Measurements from ENCODE around the gene NME3.

DNA sequence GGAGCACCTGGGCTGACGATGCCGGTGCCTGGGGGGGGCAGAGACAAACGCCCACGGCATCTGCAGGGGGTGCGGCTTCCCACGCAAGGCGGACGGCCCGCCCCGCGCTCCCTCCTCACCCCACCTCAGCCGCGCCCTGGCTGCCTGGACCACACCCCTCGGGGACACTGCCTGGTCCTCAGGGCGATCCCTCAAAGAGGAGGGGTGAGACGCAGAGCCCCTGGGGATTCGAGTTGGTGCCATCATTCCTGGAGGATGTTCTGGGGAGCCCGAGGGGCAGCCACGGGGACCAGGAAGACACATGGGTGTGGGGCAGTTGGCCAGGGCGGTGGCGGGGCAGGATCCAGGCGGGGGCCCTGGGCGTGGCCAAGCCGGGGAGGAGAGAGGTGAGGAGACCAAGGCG lies 18.3 kb upstream of the NME3 start:
- TF ChIP-seq POLR2A (IDR thresholded peaks at IDR 0.05) (no peak), EP300 (IDR thresholded peaks at IDR 0.05) (no peak)
- TF ChIP-seq, protein P1, sequence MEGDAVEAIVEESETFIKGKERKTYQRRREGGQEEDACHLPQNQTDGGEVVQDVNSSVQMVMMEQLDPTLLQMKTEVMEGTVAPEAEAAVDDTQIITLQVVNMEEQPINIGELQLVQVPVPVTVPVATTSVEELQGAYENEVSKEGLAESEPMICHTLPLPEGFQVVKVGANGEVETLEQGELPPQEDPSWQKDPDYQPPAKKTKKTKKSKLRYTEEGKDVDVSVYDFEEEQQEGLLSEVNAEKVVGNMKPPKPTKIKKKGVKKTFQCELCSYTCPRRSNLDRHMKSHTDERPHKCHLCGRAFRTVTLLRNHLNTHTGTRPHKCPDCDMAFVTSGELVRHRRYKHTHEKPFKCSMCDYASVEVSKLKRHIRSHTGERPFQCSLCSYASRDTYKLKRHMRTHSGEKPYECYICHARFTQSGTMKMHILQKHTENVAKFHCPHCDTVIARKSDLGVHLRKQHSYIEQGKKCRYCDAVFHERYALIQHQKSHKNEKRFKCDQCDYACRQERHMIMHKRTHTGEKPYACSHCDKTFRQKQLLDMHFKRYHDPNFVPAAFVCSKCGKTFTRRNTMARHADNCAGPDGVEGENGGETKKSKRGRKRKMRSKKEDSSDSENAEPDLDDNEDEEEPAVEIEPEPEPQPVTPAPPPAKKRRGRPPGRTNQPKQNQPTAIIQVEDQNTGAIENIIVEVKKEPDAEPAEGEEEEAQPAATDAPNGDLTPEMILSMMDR (IDR thresholded peaks at IDR 0.05), result no peak

Data from ovary (tissue), 3 donors.